Stimulated activated CD8-positive, alpha-beta memory T cell treated with anti-CD3 and anti-CD28 coated beads, Interleukin-4, amount 100 ng/mL, for 4 hours (primary cell): ENCODE results near the gene IFIT2.
"Not testable (repeated sequence)": the region's sequence is repeated elsewhere in the genome, so short reads cannot be mapped to it uniquely, and the experiment has no call there.

Experiments used
- DNase-seq, 2 donors: peaks; one replicate each; pipeline ENCODE4 v3.0.0-alpha.2; 2020; ENCODE audit warnings: low read depth in 2 of 2, low spot score in 1 of 2

Gene IFIT2

GRCh38 chr10:89338713-89339112, 36.9 kb downstream of the IFIT2 start:
- DNase-seq, result no peak

GRCh38 chr10:89339875-89340274, 38.0 kb downstream of the IFIT2 start:
- DNase-seq, result no peak

- DNase-seq, result no peak
Measured at GRCh38 chr10:89341649-89342048, 39.8 kb downstream of the IFIT2 start.

- DNase-seq, result no peak
Measured at GRCh38 chr10:89342206-89342958, 40.5 kb downstream of the IFIT2 start.

- no peak for DNase-seq
Measured at GRCh38 chr10:89343089-89343767, 41.4 kb downstream of the IFIT2 start.

GRCh38 chr10:89344156-89344555, 42.3 kb downstream of the IFIT2 start:
- no peak for DNase-seq

- DNase-seq, result no peak
Measured at GRCh38 chr10:89345367-89346000, 43.6 kb downstream of the IFIT2 start.

GRCh38 chr10:89346405-89347254, 44.8 kb downstream of the IFIT2 start:
- no peak for DNase-seq

GRCh38 chr10:89347701-89348457, 46.0 kb downstream of the IFIT2 start:
- no peak for DNase-seq

GRCh38 chr10:89348481-89348880, 46.6 kb downstream of the IFIT2 start:
- DNase-seq, result no peak

GRCh38 chr10:89348975-89349374, 47.1 kb downstream of the IFIT2 start:
- DNase-seq, result no peak

- not testable (repeated sequence) for DNase-seq
Measured at GRCh38 chr10:89350631-89351315, 48.9 kb downstream of the IFIT2 start.

GRCh38 chr10:89351412-89351779, 49.5 kb downstream of the IFIT2 start:
- no peak for DNase-seq

GRCh38 chr10:89351780-89352597, 50.1 kb downstream of the IFIT2 start:
- no peak for DNase-seq

- no peak for DNase-seq
Measured at GRCh38 chr10:89352802-89353201, 51.0 kb downstream of the IFIT2 start.

GRCh38 chr10:89355394-89355931, 53.6 kb downstream of the IFIT2 start:
- no peak for DNase-seq

GRCh38 chr10:89357096-89357495, 55.2 kb downstream of the IFIT2 start:
- DNase-seq, result no peak

- no peak for DNase-seq
Measured at GRCh38 chr10:89357975-89358374, 56.1 kb downstream of the IFIT2 start.
